ENCODE measurements around the gene SUN1.

GRCh38 chr7:896346-897075 lies 64.2 kb downstream of the SUN1 start:
- TF ChIP-seq CTCF (IDR thresholded peaks at IDR 0.05) (no peak), POLR2A (IDR thresholded peaks at IDR 0.05) (no peak)

Data from uterus (tissue), 2 donors.